ENCODE measurements around the gene GTF2H1. TPM values are rescaled to one million over a fixed set of nuclear protein-coding genes. Genes with fewer than 3 reads are reported as not detected.
A peak's percentile ranks its signal among the peaks of the same experiment; 100 is the strongest.

GTF2H1 gene
- total RNA-seq, 1 donor from 2014 or later = 40.8 TPM

- Histone ChIP-seq H3K9me3 (no peaks in the 10 kb centered on the region), H3K4me3 (no peak overlapping the region), H3K4me1 (peaks cover 18% of the 10 kb centered on the region), H3K36me3 (no peaks in the 10 kb centered on the region), H3K27ac (peak overlapping the region; percentile 97), H3K27me3 (no peaks in the 10 kb centered on the region)
- intact Hi-C loops (cut with DNase I) = no loop called here
- DNase-seq = peak; percentile 64
- ATAC-seq = peak; percentile 91
- TF ChIP-seq CTCF (IDR thresholded peaks at IDR 0.05) = no peak
These were observed 61.2 kb downstream of the GTF2H1 start for GRCh38 chr11:18383388-18384156.

- DNase-seq = peak; percentile 68
- Histone ChIP-seq H3K4me3 (no peak overlapping the region), H3K36me3 (no peaks in the 10 kb centered on the region), H3K9me3 (no peaks in the 10 kb centered on the region), H3K27ac (peak overlapping the region; percentile 97), H3K27me3 (no peaks in the 10 kb centered on the region), H3K4me1 (peaks cover 18% of the 10 kb centered on the region)
- peak; percentile 88 for ATAC-seq
- TF ChIP-seq CTCF (IDR thresholded peaks at IDR 0.05) = no peak
- intact Hi-C loops (cut with DNase I) = no loop called here
These were observed 61.8 kb downstream of the GTF2H1 start for GRCh38 chr11:18384157-18384641.

- no peaks in the 10 kb centered on the region for H3K27me3 ChIP-seq
- no peaks in the 10 kb centered on the region for H3K36me3 ChIP-seq
- DNase-seq (no peak), ATAC-seq (no peak)
- H3K4me1 ChIP-seq = peaks cover 4% of the 10 kb centered on the region
- no peak overlapping the region for H3K27ac ChIP-seq
- intact Hi-C loops (cut with DNase I) = no loop called here
- TF ChIP-seq CTCF (IDR thresholded peaks at IDR 0.05) = no peak
- H3K9me3 ChIP-seq = no peaks in the 10 kb centered on the region
- no peak overlapping the region for H3K4me3 ChIP-seq
These were observed 67.7 kb downstream of the GTF2H1 start for GRCh38 chr11:18390088-18390487.

DNA sequence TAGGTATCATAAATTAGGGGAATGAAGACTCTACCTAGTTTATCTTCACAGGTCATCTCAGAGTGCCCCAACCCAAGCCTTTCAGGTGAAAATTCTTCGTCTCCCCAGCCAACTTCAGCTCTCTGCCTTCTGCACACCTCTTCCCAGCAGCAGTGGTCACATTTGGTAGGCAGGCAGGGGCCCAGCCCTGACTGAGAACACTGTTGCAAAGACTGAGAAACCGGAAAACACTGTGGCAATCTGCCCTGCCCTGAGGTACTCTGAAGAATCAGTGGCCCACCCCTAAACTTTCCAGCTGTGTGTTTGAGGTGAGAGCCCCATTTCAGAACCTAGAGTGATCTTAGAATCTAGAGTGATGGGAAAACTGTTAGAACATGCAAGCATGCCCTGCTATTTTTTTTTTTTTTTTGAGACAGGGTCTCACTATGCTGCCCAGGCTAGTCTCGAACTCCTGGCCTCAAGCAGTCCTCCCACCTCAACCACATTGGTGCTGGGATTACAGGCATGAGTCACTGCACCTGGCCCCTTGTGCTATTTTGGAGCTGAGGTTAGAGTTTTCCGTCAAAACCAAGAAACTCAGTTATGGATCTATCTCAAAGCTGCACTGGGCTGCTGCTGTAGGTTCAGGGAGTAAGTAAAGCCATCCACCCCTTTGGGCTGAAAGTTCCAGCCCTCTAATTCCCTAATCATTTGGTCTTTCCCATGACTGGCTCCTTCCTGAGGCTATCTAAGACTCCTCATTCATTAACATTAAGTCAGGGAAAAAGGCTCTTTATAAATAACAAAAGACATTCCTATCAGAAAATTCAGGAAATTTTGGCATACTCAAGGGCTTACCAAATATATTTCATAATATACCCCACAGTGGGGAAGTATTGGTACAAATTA is 70.3 kb downstream of the GTF2H1 start:
- H3K9me3 ChIP-seq = no peaks in the 10 kb centered on the region
- H3K27ac ChIP-seq = no peak overlapping the region
- H3K4me1 ChIP-seq = peaks cover 14% of the 10 kb centered on the region
- no peak for TF ChIP-seq CTCF (IDR thresholded peaks at IDR 0.05)
- intact Hi-C loops (cut with DNase I) = no loop called here
- DNase-seq (no peak), ATAC-seq (no peak)
- no peaks in the 10 kb centered on the region for H3K27me3 ChIP-seq
- H3K36me3 ChIP-seq = peaks cover 13% of the 10 kb centered on the region
- no peak overlapping the region for H3K4me3 ChIP-seq

GRCh38 chr11:18393581-18394274 is 71.4 kb downstream of the GTF2H1 start:
- no peak for DNase-seq
- no peaks in the 10 kb centered on the region for H3K9me3 ChIP-seq
- no peaks in the 10 kb centered on the region for H3K27me3 ChIP-seq
- intact Hi-C loops (cut with DNase I) = no loop called here
- peaks cover 23% of the 10 kb centered on the region for H3K36me3 ChIP-seq
- no peak for TF ChIP-seq CTCF (IDR thresholded peaks at IDR 0.05)
- ATAC-seq = peak; percentile 1
- peaks cover 14% of the 10 kb centered on the region for H3K4me1 ChIP-seq
- H3K4me3 ChIP-seq = peak overlapping the region; percentile 88
- peak overlapping the region; percentile 90 for H3K27ac ChIP-seq

Data from upper lobe of right lung (tissue), 1 donor.